RKO (cell line): ENCODE results near the gene PBX4.
"Not testable (repeated sequence)": the region's sequence is repeated elsewhere in the genome, so short reads cannot be mapped to it uniquely, and the experiment has no call there.

Experiments
- DNase-seq: peaks from one replicate; pipeline ENCODE4 v3.0.0-alpha.2; 2016; ENCODE audit warnings: low spot score

PBX4 gene

DNA sequence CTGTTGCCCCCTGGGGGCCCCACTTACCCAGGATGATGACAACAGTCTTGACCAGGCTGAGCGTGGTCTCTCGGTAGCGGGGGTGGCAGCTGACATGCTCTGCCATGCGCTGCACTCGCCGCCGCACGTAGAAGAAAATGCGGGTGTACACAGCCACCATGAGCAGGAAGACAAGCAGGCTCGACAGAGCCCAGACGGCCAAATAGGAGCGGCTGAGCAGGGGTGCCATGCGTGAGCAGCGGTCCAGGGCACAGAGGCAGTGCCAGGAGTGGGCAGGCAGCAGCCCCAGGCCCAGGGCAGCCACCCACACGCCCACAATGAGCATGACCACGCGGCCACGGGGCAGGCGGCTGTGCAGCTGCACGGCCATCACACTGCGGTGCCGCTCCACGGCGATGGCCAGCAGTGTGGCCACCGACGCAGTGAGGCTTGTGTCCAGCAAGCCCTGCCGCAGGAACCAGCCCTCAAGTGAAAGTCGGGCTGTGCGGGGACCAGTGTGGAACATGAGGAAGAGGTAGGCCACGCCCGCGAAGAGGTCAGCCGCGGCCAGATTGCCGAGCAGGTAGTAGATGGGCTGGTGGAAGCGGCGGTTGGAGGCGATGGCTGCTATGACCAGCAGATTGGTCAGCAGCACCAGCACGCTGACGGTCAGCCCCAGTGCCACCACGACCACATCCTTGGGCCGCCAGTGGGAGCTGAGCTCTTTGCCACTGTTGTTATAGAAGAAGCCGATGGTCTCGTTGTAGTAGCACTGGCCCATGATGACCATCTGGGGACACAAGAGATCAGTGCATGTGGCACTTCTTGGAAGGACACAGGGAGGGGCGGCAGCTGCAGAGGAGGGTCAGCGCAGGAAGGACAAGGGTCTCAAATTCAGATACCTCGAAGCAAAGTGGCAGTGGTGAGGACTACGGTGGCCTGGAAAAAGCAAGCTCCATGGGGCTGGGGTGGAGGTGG, 8.3 kb upstream of the PBX4 start:
- no peak for DNase-seq

- DNase-seq = no peak
Observed at GRCh38 chr19:19624032-19624570, 5.6 kb upstream of the PBX4 start.

- no peak for DNase-seq
Observed at GRCh38 chr19:19623383-19623782, 4.9 kb upstream of the PBX4 start.

DNA sequence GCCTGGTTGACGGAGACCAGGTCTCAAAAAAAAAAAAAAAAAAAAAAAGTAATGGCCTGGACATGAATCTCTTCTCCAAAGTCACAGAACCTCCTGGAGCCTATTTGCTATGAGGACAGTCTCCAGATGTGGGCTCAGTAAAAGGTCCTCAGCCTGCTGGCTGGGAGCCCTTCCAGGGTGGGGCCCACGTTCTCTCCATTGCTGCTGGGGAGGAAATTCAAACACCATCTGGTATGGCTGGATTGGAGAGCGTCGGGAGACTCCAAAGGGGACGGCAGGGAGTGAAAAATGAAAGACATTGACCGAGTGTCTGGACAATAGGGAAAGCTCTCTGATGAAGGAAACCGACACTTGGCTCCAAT, 1.3 kb upstream of the PBX4 start:
- DNase-seq = no peak

DNA sequence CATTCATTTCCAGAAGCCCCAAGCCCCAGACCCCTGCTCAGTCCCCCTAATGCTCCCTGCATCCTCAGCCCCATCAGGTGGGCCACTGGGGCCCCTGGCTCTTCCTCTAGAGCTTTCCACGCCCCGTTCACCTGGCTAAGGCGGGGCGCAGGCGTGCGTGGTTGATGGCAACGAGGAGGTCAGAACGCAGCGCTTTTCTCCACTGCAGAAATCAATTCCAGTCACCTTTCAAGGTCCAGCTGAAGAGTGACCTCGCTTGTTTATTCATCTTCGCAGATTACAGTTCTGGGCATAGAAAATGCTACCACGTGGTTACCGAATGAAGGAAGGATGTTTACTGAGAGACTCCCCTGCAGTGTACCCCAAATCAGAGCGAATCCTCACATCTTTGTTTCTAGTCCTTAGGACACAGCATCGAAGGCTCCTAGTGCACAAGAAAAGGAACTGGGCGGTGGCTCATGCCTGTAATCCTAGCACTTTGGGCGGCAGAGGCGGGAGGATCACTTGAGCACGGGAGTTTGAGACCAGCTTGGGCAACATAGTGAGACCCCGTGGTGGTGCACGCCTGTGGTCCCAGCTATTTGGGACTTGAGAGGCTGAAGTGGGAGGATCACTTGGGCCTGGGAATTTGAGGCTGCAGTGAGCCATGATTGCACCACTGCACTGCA, 828 bp upstream of the PBX4 start:
- DNase-seq = no peak

DNA sequence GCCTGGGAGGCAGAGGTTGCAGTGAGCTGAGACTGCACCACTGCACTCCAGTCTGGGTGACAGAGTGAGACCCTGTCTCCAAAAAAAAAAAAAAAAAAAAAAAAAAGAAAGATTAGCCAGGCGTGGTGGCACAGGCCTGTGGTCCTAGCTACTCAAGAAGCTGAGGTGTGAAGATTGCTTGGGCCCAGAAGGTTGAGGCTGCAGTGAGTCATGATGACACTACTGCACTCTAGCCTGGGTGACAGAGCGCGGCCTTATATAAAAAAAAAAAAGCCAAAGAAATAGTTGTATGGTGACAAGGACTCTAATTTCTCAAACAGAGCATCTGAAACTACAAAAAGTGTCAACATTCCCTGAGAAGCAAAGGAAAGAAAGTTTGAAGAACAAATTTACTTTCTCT, 3.4 kb downstream of the PBX4 start:
- peak; percentile 76 for DNase-seq

DNA sequence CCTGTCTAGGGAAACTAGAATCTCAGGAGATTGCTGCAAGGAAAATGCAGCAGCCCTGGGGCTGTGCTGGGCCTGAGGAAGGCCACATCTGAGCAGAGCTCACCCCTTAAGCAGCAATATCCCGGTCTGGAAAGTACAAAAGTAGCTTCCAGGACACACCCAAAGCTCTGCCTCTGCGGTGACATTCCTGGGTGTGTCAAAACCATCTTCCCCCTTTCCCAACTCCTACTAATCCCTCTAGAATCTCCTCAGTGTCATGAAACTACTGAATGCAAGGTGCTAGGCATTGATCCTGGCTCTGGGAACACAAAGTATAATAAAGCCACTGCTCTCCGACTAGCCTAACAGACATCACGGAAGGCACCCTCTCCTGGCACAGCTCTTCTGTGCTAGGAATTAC, 5.0 kb downstream of the PBX4 start:
- DNase-seq = no peak

DNA sequence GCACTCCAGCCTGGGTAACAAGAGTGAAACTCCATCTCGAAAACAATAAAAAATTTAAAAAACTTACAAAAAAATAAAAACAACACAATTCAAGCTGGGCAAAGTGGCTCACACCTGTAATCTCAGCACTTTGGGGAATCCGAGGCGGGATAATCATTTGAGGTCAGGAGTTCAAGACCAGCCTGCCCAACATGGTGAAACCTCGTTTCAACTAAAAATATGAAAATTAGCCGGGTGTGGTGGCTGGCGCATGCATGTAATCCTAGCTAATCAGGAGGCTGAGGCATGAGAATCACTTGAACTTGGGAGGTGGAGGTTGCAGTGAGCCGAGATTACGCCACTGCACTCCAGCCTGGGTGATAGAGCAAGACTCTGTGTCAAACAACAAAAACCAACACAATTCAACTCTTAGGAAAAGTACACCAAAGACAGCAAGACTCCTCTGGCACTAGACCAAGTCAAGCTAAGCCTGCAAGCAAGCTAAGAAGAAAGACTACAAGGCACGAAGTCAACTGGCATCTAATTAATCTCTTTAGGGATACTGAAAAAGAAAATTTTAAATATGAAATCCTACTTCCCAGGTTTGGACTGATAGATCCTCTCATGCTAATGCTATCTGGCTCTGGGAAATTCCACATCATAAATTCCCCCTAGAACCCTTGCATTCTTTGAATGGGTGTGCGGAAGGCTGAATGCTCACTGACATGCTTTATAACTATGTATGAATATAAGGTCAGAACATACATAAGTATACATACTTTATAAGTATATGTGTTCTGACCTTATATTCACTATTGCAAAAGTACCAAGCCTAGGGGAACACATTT, 7.9 kb downstream of the PBX4 start:
- no peak for DNase-seq

DNA sequence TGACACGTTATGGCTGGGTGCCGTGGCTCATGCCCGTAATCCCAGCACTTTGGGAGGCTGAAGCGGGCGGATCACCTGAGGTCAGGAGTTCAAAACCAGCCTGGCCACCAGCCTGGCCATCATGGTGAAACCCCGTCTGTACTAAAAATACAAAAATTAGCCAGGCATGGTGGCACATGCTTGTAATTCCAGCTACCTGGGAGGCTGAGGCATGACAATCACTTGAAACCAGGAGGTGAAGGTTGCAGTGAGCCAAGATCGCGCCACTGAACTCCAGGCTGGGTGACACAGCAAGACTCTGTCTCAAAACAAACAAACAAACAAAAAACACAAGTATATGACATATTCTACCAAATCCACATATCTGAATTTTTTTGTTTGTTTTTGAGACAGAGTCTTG, 11.8 kb downstream of the PBX4 start:
- not testable (repeated sequence) for DNase-seq

DNA sequence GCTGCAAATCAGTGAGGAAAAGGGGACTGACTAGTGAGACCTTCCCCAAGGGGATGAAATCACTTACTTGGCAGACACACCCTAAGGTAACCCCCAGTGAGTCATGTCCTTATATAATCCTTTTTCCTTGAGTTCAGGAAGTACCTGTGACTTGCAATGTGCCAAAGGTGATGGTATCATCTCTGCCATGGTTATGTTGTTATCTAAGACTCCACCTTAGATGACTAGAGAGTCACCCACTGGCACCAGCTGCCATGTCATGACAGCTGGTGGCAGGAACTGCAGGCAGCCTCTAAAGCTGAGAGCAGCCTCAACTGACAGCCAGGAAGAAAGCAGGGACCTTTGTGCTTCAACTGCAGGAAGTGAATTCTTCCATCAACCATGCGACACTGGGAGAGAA, 12.5 kb downstream of the PBX4 start:
- DNase-seq = no peak

DNA sequence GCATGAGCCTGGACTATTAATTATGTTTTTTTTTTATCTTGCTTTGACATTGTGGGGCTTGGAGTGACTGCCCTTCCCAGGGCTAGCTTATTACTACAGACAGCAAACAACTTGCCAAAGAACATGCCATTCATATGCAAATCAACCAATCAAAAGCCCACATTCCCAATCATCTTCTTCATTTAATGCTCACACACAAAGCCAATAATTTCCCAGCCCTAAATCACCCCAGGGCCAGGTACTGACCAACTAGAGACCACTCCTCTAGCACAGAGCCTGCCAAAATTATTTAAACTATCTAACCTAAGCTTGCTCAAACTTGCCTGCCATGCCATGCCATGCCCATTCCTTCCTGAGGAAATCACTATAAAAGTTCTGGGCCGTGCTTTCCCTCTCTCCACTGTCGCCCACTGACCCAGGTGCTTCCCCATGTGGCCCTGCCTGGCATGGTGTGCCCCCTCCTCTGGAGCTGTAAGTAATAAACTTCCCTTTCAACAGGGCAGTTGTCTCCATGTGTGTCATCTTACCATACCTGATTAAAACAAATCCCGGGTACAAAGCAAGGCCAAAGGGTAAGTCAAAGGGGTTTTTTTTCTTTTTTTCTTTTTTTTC, 15.7 kb downstream of the PBX4 start:
- DNase-seq = no peak

DNA sequence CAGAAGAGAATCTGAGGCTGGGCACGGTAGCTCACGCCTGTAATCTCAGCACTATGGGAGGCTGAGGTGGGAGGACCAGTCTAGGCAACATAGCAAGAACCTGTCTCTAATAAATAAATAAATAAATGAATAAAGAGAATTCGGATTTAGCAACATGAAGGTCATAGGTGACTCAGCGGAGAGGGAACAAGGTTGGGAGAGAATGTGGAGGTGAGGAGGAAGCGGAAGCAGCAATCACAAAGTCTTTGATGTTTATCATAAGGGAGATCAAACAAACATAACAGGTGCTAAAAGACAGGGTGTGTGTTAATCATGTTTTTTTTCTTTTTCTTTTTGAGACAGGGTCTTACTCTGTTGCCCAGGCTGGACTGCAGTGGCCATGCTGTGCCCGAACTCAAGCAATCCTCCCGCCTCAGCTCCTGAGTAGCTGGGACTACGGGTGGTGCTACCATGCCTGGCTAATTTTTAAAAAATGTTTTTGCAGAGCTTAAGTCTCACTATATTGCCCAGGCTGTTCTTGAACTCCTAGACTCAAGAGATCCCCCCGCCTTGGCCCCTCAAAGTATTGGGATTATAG, 16.3 kb downstream of the PBX4 start:
- no peak for DNase-seq

GRCh38 chr19:19600793-19601330, 17.6 kb downstream of the PBX4 start:
- DNase-seq = no peak

DNA sequence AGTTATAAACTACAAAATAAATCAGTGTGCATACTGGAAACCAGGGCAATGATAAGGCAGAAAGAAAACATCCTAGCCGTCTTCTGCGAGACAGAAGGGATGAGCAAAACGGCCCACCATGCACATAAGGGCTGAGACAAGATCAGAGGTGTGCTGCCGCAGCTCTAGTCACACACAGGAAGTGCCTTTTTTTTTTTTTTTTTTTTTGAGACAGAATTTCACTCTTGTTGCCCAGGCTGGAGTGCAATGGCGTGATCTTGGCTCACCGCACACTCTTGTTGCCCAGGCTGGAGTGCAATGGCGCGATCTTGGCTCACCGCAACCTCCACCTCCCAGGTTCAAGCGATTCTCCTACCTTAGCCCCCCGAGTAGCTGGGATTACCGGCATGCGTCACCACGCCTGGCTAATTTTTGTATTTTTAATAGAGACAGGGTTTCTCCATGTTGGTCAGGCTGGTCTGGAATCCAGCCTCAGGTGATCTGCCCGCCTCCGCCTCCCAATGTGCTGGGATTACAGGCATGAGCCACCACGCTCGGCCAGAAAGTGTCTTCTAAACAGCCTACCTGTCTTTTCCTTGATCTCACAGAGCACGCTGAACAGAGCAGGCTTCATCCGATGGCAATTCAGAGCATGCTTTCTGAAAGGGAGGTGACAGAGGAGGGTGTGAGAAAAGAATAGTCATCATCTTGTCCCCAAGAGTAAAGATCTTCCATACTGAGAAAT, 19.6 kb downstream of the PBX4 start:
- not testable (repeated sequence) for DNase-seq

GRCh38 chr19:19597809-19598306, 20.6 kb downstream of the PBX4 start:
- DNase-seq = no peak

DNA sequence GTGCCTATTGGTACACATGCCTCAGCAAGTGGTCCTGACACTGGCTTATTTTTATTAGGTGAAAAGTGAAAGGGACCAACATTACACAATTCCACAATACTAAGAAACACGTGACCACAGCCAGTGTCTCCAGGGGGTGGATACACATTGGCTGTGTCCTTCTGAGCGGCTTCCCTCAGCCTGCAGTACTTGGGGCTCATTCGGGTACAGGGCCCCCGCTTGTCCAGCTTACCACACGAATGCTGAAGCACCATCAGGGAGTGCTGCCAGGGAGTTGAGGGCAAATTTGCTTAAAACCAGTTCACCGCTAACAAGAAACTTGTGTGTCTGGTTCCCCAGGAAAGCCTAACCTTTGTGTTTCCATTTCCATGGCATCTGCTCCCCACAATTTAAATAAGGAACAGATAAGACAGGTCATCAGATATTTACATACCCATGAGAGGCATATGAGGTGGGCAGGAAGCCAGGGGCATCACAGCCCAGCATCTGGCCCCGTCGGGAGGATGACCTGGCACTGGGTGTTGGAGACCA, 23.3 kb downstream of the PBX4 start:
- no peak for DNase-seq

GRCh38 chr19:19594381-19594780, 24.1 kb downstream of the PBX4 start:
- DNase-seq = no peak

DNA sequence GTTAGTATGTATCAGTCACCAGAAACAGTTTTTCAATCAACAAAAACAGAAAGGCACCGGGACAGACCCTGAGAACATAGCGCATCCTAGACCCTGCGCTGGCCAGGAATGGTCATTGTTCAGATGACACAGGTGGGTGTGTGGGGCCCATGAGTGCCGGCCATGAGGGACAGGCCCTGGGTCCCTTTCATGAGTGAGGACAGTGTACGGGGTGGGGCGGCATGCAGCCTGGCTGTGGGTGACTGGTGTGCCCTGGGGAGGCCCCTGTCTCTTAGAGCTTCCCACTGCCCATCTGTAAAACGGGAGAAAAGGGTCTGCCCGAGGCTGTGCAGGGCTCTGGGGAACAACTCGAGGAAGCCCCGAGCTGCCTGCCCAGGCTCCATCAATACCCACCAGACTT, 25.8 kb downstream of the PBX4 start:
- no peak for DNase-seq

DNA sequence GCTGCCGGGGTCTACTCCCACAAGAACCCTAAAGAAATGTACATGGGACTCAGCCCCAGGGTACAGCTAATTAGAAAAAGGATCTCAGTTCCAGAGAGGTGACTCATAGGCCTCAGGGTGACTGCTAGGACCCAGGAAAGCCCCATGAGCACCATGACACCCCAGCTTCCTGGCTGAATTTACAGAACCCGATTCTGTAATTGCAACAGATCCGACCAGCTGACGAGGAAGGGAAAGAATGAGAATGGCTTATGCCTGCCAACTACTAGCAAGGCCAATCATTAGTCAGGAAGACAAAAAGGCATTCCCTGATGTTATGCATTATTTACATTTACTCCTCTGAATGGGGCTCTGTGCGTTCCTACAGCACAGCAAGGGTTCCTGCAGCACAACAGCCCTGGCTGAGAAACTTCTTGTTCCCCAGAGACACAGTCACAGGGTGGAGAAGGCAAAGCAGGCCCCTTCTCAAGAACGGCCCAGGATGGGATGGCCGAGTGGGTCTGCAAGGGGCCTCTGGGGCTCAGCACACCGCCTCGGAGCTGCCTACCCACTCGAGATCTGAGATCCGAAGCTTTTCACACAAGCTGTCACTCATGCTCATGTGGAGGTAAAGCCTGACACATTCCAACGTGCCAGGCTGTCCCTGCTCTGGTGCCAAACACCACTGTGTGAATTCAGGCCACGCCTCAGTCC, 27.2 kb downstream of the PBX4 start:
- peak; percentile 80 for DNase-seq

DNA sequence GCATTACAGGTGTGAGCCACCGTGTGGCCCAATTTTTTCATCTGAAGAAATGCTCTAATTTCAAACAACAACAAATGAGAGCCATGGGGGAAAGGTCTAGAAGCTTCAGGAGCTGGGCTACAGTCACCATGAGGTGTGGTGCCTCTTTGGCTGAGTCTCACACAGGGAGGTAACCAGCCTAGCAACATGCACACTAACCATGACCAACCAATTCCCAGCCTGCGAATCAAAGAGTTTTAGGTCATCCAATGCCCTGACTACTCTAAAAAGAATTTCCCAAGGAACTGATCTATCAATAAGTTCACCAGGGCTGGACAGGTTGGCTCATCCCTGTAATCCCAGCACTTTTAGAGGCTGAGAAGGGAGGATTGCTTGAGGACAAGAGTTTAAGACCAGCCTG, 29.9 kb downstream of the PBX4 start:
- DNase-seq = no peak
